ENCODE results near the gene PI4KB. TPM values are rescaled to one million over a fixed set of nuclear protein-coding genes. Genes with fewer than 3 reads are reported as not detected.

Gene PI4KB
- total RNA-seq (2022; extraction: Qiagen RNA extraction): 24.1 to 27.9 TPM (median 26.2 TPM) in 5 replicates

GRCh38 chr1:151327223-151327902 lies at the start of gene PI4KB:
PI4KB (minus strand) TSS chr1:151327416; CDS start chr1:151316481, 10,935 bp downstream.

GRCh38 chr1:151372058-151372934 lies 45.1 kb upstream of the PI4KB start, which contains the start of gene SELENBP1:
SELENBP1 (minus strand) TSS chr1:151372705; CDS start chr1:151372641, 64 bp downstream.

GRCh38 chr1:151346769-151347522 lies 19.7 kb upstream of the PI4KB start, which contains the start of gene RFX5:
RFX5 (minus strand) TSS chr1:151347252; CDS start chr1:151346320, 932 bp downstream.

GRCh38 chr1:151281969-151282882 lies 45.0 kb downstream of the PI4KB start, which contains the start of gene ZNF687:
ZNF687 (plus strand) TSS chr1:151282299; CDS start chr1:151286292, 3,993 bp downstream.

GRCh38 chr1:151254217-151255213 lies 72.7 kb downstream of the PI4KB start, which contains the start of gene PSMD4:
PSMD4 (plus strand) TSS chr1:151254734; CDS start chr1:151254783, 49 bp downstream.

Other genes with a start within 250 kb of the PI4KB start
- gene SEMA6C, start 180.8 kb downstream of the PI4KB start, total RNA-seq (2022; extraction: Qiagen RNA extraction): 1.3 to 2.5 TPM (median 1.9 TPM) in 5 replicates
- gene TNFAIP8L2, start 170.8 kb downstream of the PI4KB start, total RNA-seq (2022; extraction: Qiagen RNA extraction): not detected in 5 replicates
- gene LYSMD1, start 161.5 kb downstream of the PI4KB start, total RNA-seq (2022; extraction: Qiagen RNA extraction): 5.3 to 7.5 TPM (median 6.6 TPM) in 5 replicates
- 44.0 to 49.0 TPM (median 44.9 TPM) in 5 replicates for gene SCNM1, start 161.3 kb downstream of the PI4KB start, total RNA-seq (2022; extraction: Qiagen RNA extraction)
- gene TMOD4, start 151.4 kb downstream of the PI4KB start, total RNA-seq (2022; extraction: Qiagen RNA extraction): 0.30 to 0.46 TPM (median 0.35 TPM) in 4 of 5 replicates, not detected in the other
- 39.9 to 66.6 TPM (median 45.1 TPM) in 5 replicates for gene VPS72, start 137.2 kb downstream of the PI4KB start, total RNA-seq (2022; extraction: Qiagen RNA extraction)
- 42.3 to 54.3 TPM (median 44.7 TPM) in 5 replicates for gene PIP5K1A, start 128.9 kb downstream of the PI4KB start, total RNA-seq (2022; extraction: Qiagen RNA extraction)
- 172 to 208 TPM (median 186 TPM) in 5 replicates for gene PSMD4, start 72.7 kb downstream of the PI4KB start, total RNA-seq (2022; extraction: Qiagen RNA extraction)
- 11.8 to 15.3 TPM (median 14.0 TPM) in 5 replicates for gene ZNF687, start 45.1 kb downstream of the PI4KB start, total RNA-seq (2022; extraction: Qiagen RNA extraction)
- 23.7 to 28.4 TPM (median 25.6 TPM) in 5 replicates for gene RFX5, start 19.8 kb upstream of the PI4KB start, total RNA-seq (2022; extraction: Qiagen RNA extraction)
- 5.9 to 8.4 TPM (median 6.1 TPM) in 5 replicates for gene SELENBP1, start 45.3 kb upstream of the PI4KB start, total RNA-seq (2022; extraction: Qiagen RNA extraction)
- gene PSMB4, start 72.2 kb upstream of the PI4KB start, total RNA-seq (2022; extraction: Qiagen RNA extraction): 362 to 444 TPM (median 420 TPM) in 5 replicates
- gene POGZ, start 132.1 kb upstream of the PI4KB start, total RNA-seq (2022; extraction: Qiagen RNA extraction): 19.2 to 22.2 TPM (median 20.1 TPM) in 5 replicates
- gene CGN, start 184.0 kb upstream of the PI4KB start, total RNA-seq (2022; extraction: Qiagen RNA extraction): 1.1 to 1.6 TPM (median 1.4 TPM) in 5 replicates
- gene TUFT1, start 212.9 kb upstream of the PI4KB start, total RNA-seq (2022; extraction: Qiagen RNA extraction): 11.8 to 14.2 TPM (median 12.9 TPM) in 5 replicates

All from A549 treated with CORT108297 at 1 μM for 4 hours (cell line).